Right atrium auricular region (tissue), 2 donors: ENCODE measurements around the gene MAD1L1. TPM values are rescaled to one million over a fixed set of nuclear protein-coding genes. Genes with fewer than 3 reads are reported as not detected.

Experiments
- DNase-seq: peaks from one replicate; pipeline ENCODE4 v3.0.0-alpha.2; 2019; ENCODE audit warnings: low spot score
- H3K27ac ChIP-seq, 2 donors: fragments of 200-600 bp; sonication (generic); 1 replicate in 1 of 2; 2 replicates in 1 of 2; pipeline ENCODE4 v1.5.1; 2016 to 2019
- H3K27me3 ChIP-seq, 2 donors: fragments of 200-600 bp; sonication (generic); one replicate each; pipeline versions ENCODE4 v1.5.1 to v1.6.0; 2017 to 2019
- H3K36me3 ChIP-seq: fragments of 200-600 bp; sonication (generic); one replicate; pipeline ENCODE4 v1.5.1; 2016
- H3K4me1 ChIP-seq, 2 donors: fragments of 200-600 bp; sonication (generic); one replicate each; pipeline versions ENCODE4 v1.5.1 to v1.6.0; 2017 to 2019
- H3K4me3 ChIP-seq, 2 donors: fragments of 200-600 bp; sonication (generic); 1 replicate in 1 of 2; 2 replicates in 1 of 2; pipeline ENCODE4 v1.5.1; 2017 to 2019; ENCODE audit warnings: mild to moderate bottlenecking in 1 of 2, moderate library complexity in 1 of 2
- H3K9me3 ChIP-seq, 2 donors: fragments of 200-600 bp; sonication (generic); one replicate each; pipeline ENCODE4 v1.5.1; 2019
- CTCF ChIP-seq, 2 donors: fragments of 200-600 bp; sonication (generic); IDR thresholded peaks; one replicate each; pipeline ENCODE4 v1.5.1; 2019; ENCODE audit warnings: antibody characterized with exemption in 2 of 2
- total RNA-seq, 2 donors: library from RNA; depleted of rRNA; stranded (reverse); fragments of >200 nt; gene quantifications; one replicate each; pipeline ENCODE4 v1.1.0, GENCODE V29; 2016

The MAD1L1 gene
- total RNA-seq, 2 donors from 2014 or later = 13.3 to 31.9 TPM

GRCh38 chr7:1897861-1898627 is 334.7 kb downstream of the MAD1L1 start:
- no peak overlapping the region for H3K4me3 ChIP-seq
- no peaks in the 10 kb centered on the region for H3K9me3 ChIP-seq
- peaks cover 0 to 35% of the 10 kb centered on the region in 2 donors for H3K4me1 ChIP-seq
- peaks cover 4% of the 10 kb centered on the region for H3K36me3 ChIP-seq
- H3K27me3 ChIP-seq = no peaks in the 10 kb centered on the region
- peak overlapping the region in 1 of 2 donors; percentile 65 for H3K27ac ChIP-seq
- no peak for TF ChIP-seq CTCF (IDR thresholded peaks at IDR 0.05)
- no peak for DNase-seq

- DNase-seq = no peak
- H3K36me3 ChIP-seq = peaks cover 4% of the 10 kb centered on the region
- no peak overlapping the region for H3K4me3 ChIP-seq
- peaks cover 0 to 35% of the 10 kb centered on the region in 2 donors for H3K4me1 ChIP-seq
- H3K9me3 ChIP-seq = no peaks in the 10 kb centered on the region
- no peak for TF ChIP-seq CTCF (IDR thresholded peaks at IDR 0.05)
- H3K27ac ChIP-seq = no peak overlapping the region
- H3K27me3 ChIP-seq = no peaks in the 10 kb centered on the region
Measured at GRCh38 chr7:1897076-1897860, 335.5 kb downstream of the MAD1L1 start.

- no peaks in the 10 kb centered on the region for H3K9me3 ChIP-seq
- H3K4me3 ChIP-seq = no peak overlapping the region
- no peaks in the 10 kb centered on the region for H3K27me3 ChIP-seq
- H3K4me1 ChIP-seq = peaks cover 0 to 35% of the 10 kb centered on the region in 2 donors
- peaks cover 4% of the 10 kb centered on the region for H3K36me3 ChIP-seq
- H3K27ac ChIP-seq = peak overlapping the region in 1 of 2 donors; percentile 55
- no peak for TF ChIP-seq CTCF (IDR thresholded peaks at IDR 0.05)
- no peak for DNase-seq
Measured at GRCh38 chr7:1895664-1896515, 336.9 kb downstream of the MAD1L1 start.

- no peak for DNase-seq
- H3K27ac ChIP-seq = peak overlapping the region in 1 of 2 donors; percentile 55
- no peak for TF ChIP-seq CTCF (IDR thresholded peaks at IDR 0.05)
Measured at GRCh38 chr7:1894906-1895663, 337.7 kb downstream of the MAD1L1 start.

GRCh38 chr7:1894313-1894900 is 338.3 kb downstream of the MAD1L1 start:
- no peaks in the 10 kb centered on the region for H3K9me3 ChIP-seq
- DNase-seq = no peak
- H3K27ac ChIP-seq = no peak overlapping the region
- H3K27me3 ChIP-seq = no peaks in the 10 kb centered on the region
- H3K4me3 ChIP-seq = no peak overlapping the region
- TF ChIP-seq CTCF (IDR thresholded peaks at IDR 0.05) = no peak
- H3K36me3 ChIP-seq = peaks cover 4% of the 10 kb centered on the region
- H3K4me1 ChIP-seq = peaks cover 0 to 25% of the 10 kb centered on the region in 2 donors

More at GRCh38 chr7:1894906-1895663, 337.7 kb downstream of the MAD1L1 start:
- Histone ChIP-seq H3K4me3 (no peak overlapping the region), H3K36me3 (peaks cover 4% of the 10 kb centered on the region), H3K4me1 (peaks cover 0 to 31% of the 10 kb centered on the region in 2 donors), H3K9me3 (no peaks in the 10 kb centered on the region), H3K27me3 (no peaks in the 10 kb centered on the region)
